ENCODE data around the gene NTSR1. TPM values are rescaled to one million over a fixed set of nuclear protein-coding genes. Genes with fewer than 3 reads are reported as not detected.

NTSR1 gene
- total and polyA plus RNA-seq, 2 of the 8 experiments (the other 6 are each of a cell fraction or from before 2014, with no cell fraction given) = 0.53 to 0.89 TPM

DNA sequence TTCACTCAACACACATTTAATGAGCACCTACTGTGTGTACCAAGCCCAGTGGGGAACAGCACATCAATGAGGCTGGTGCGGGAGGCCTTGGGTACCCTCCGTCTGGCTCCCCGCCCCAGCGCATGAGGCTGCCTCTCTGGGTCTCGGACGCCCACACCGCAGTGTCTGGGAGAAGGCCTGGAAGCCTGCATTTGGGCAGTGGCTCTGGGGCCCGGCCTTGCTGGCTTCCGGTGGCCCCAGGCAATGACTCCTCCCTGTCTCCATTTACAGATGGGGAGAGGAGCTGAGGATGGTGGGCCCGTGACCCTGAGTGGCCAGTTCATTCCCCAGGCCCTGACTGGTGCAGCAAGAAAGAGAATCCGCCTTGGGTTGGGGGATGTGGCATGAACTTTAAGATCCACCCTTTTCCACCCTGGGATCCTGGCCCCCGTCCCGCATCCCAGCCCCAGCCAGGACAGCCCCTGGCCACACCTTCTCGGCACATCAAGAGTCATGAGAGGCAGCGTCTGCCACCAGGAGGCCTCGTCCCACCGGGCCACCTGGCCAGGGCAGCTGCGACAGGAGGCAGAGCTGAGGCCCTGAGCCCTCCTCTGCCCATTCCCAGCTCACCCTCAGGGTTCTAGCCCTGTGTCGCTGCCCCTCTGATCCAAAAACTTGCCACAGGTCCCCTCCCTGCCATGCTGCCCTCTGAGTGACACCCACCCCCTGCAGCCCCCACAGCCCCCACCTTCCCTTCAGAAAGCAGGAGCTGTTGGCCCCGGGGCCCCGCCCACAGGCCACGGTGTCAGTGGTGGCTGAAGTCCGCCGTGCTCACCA, 70.2 kb downstream of the NTSR1 start:
- Histone ChIP-seq H3K23ac (ENCODE audit: insufficient read length) (no peak overlapping the region), H2AK5ac (ENCODE audit: low read depth, low read length) (no peak overlapping the region; the same call in 1 of the 2 replicates), H2AFZ (ENCODE audit: low read length) (no peak overlapping the region), H3K36me3 (ENCODE audit: control insufficient read depth in 2 of 4, insufficient read depth in 4 of 4, low read length in 3 of 4) (no peaks in the 10 kb centered on the region), H3K4me1 (replicated peaks in 1 of 4; ENCODE audit: control insufficient read depth in 3 of 4, insufficient read depth in 4 of 4, low read length in 3 of 4) (peaks cover 0 to 16% (median 3%) of the 10 kb centered on the region in 4 experiments; a peak in 4 of 7 replicates), H3K9ac (replicated peaks in 1 of 4; ENCODE audit: extremely low read depth in 1 of 4, low read depth in 3 of 4, low read length in 3 of 4) (no peak overlapping the region), H3K4me3 (ENCODE audit: extremely low read depth in 1 of 4, insufficient read depth in 2 of 4, low read depth in 3 of 4, low read length in 4 of 4) (no peak overlapping the region), H3K9me3 (ENCODE audit: insufficient read depth in 2 of 2, low read depth in 1 of 2, low read length in 1 of 2) (no peaks in the 10 kb centered on the region), H3K23me2 (ENCODE audit: low read depth, low read length) (no peaks in the 10 kb centered on the region), H3K27me3 (replicated peaks in 1 of 4; ENCODE audit: control insufficient read depth in 3 of 4, extremely low read depth in 1 of 4, insufficient read depth in 3 of 4, low read length in 3 of 4) (no peaks in the 10 kb centered on the region), H4K91ac (replicated peaks; ENCODE audit: insufficient read length, low read length) (peak overlapping the region; percentile 60), H2BK120ac (replicated peaks; ENCODE audit: low read depth, low read length) (no peak overlapping the region), H3K27ac (ENCODE audit: low read depth, low read length) (no peak overlapping the region), H2BK15ac (ENCODE audit: low read length) (peak overlapping the region; percentile 65; the same call in 1 of the 2 replicates), H2BK5ac (ENCODE audit: low read depth, low read length) (0 out of 2 replicates have a peak overlapping the region, but pooled peaks have one; percentile 56), H3K79me2 (ENCODE audit: control insufficient read depth in 1 of 2, insufficient read depth in 2 of 2, low read length in 2 of 2) (no peaks in the 10 kb centered on the region), H3K79me1 (ENCODE audit: low read depth, low read length) (no peaks in the 10 kb centered on the region), H4K20me1 (replicated peaks in 1 of 2; ENCODE audit: control insufficient read depth in 1 of 2, insufficient read depth in 2 of 2, low read length in 2 of 2) (no peaks in the 10 kb centered on the region), H3K4me2 (ENCODE audit: insufficient read depth in 1 of 2, low read depth in 2 of 2, low read length in 2 of 2) (no peak overlapping the region), H4K8ac (ENCODE audit: extremely low read depth, insufficient read depth, low read length) (peak overlapping the region; percentile 11; the same call in 1 of the 2 replicates), H3K4ac (replicated peaks; ENCODE audit: insufficient read length, low read depth, low read length) (no peak overlapping the region), H4K5ac (ENCODE audit: insufficient read length, low read depth, low read length) (no peak overlapping the region), H3K14ac (ENCODE audit: insufficient read length) (no peak overlapping the region), H3K18ac (ENCODE audit: extremely low read depth, low read length) (0 out of 2 replicates have a peak overlapping the region, but pooled peaks have one; percentile 60), H2BK12ac (ENCODE audit: low read depth, low read length) (peak overlapping the region; percentile 75; the same call in 1 of the 2 replicates), H2BK20ac (ENCODE audit: low read length) (no peak overlapping the region), H3K56ac (replicated peaks; ENCODE audit: insufficient read length, low read depth, low read length) (no peak overlapping the region)
- POLR2A ChIA-PET (ENCODE audit: partially characterized antibody) = interaction anchor here (0.6 to 1.6 kb wide), 2 partner anchors 12 to 44 kb away, joined by 3 to 4 read pairs; no protein-coding TSS in a partner anchor
- DNase-seq (ENCODE audit: low read depth in 1 of 2, low spot score in 2 of 2) = no peak
- 81% methylated on average over 14 of the region's 24 CpGs; no CpG with 5 or more reads in 1 of the 2 experiments for WGBS, 2 experiments (ENCODE audit: extremely low coverage in 1 of 2, insufficient coverage in 1 of 2, insufficient read length in 1 of 2, insufficient replicate concordance in 2 of 2, low coverage in 1 of 2, low lambda C conversion rate in 2 of 2, missing lambda C conversion rate in 1 of 2)
- CTCF ChIA-PET (ENCODE audit: partially characterized antibody) = interaction anchor here (0.6 to 3.4 kb wide), 7 partner anchors 10 to 91 kb away, joined by 3 to 35 read pairs (median 6); partner anchors contain the start of gene NTSR1
- FAIRE-seq = no peak
- TF ChIP-seq, protein P1, sequence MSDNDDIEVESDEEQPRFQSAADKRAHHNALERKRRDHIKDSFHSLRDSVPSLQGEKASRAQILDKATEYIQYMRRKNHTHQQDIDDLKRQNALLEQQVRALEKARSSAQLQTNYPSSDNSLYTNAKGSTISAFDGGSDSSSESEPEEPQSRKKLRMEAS (IDR thresholded peaks at IDR 0.05) = peak; percentile 86
- TF ChIP-seq TEAD4 (IDR thresholded peaks at IDR 0.05; ENCODE audit: low read depth, low read length) (no peak), TBP (IDR thresholded peaks at IDR 0.05; ENCODE audit: low read depth, low read length) (no peak), CHD2 (IDR thresholded peaks at IDR 0.05; ENCODE audit: low read length) (no peak), BACH1 (IDR thresholded peaks at IDR 0.05; ENCODE audit: low read length) (no peak), CEBPB (IDR thresholded peaks at IDR 0.05; ENCODE audit: low read depth, low read length) (no peak), TAF1 (IDR thresholded peaks at IDR 0.05; ENCODE audit: low read depth, low read length) (no peak), FOSL1 (IDR thresholded peaks at IDR 0.05; ENCODE audit: insufficient read depth, low read depth, low read length) (no peak), EGR1 (IDR thresholded peaks at IDR 0.05; ENCODE audit: borderline replicate concordance, low read depth, low read length) (no peak)
- TF ChIP-seq, protein P2, sequence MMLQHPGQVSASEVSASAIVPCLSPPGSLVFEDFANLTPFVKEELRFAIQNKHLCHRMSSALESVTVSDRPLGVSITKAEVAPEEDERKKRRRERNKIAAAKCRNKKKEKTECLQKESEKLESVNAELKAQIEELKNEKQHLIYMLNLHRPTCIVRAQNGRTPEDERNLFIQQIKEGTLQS (IDR thresholded peaks at IDR 0.05; ENCODE audit: insufficient read depth, low read depth, low read length) = no peak
- TF ChIP-seq, protein P3, sequence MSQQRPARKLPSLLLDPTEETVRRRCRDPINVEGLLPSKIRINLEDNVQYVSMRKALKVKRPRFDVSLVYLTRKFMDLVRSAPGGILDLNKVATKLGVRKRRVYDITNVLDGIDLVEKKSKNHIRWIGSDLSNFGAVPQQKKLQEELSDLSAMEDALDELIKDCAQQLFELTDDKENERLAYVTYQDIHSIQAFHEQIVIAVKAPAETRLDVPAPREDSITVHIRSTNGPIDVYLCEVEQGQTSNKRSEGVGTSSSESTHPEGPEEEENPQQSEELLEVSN (IDR thresholded peaks at IDR 0.05) = peak; percentile 76
